GM23338 (cell line): ENCODE measurements around the gene DOCK6. TPM values are rescaled to one million over a fixed set of nuclear protein-coding genes. Genes with fewer than 3 reads are reported as not detected.

Experiments used
- ATAC-seq: fragments of 200-7000 bp; cut with Tn5 transposase; 3 replicates; pipeline ENCODE4 v1.9.1; 2020
- DNase-seq: peaks from one replicate; pipeline ENCODE4 v3.0.0-alpha.2; 2015; ENCODE audit warnings: low spot score
- H2AFZ ChIP-seq: fragments of 200-600 bp; sonication (generic); 2 replicates; pipeline ENCODE4 v1.8.0; 2016; ENCODE audit warnings: antibody characterized with exemption, mild to moderate bottlenecking, moderate library complexity
- H3F3A ChIP-seq: fragments of 200-600 bp; sonication (generic); replicated peaks from 2 replicates; pipeline ENCODE4 v1.8.0; 2017; ENCODE audit warnings: antibody characterized with exemption, mixed run types, low read depth
- H3K27ac ChIP-seq: fragments of 200-600 bp; sonication (generic); 2 replicates; pipeline ENCODE4 v1.6.1; 2016; ENCODE audit warnings: low read depth
- H3K27me3 ChIP-seq: fragments of 200-600 bp; sonication (generic); 2 replicates; pipeline ENCODE4 v1.8.0; 2016; ENCODE audit warnings: mild to moderate bottlenecking, mixed run types, moderate library complexity; ENCODE audit not compliant: insufficient read depth
- H3K36me3 ChIP-seq: fragments of 200-600 bp; sonication (generic); 2 replicates; pipeline ENCODE4 v1.8.0; 2016; ENCODE audit warnings: mild to moderate bottlenecking; ENCODE audit not compliant: insufficient read depth
- H3K4me1 ChIP-seq: fragments of 200-600 bp; sonication (generic); 2 replicates; pipeline ENCODE4 v1.8.0; 2016; ENCODE audit warnings: mild to moderate bottlenecking, moderate library complexity; ENCODE audit not compliant: insufficient read depth
- H3K4me2 ChIP-seq: fragments of 200-600 bp; sonication (generic); 2 replicates; pipeline ENCODE4 v1.7.1; 2017; ENCODE audit warnings: mixed run types
- H3K4me3 ChIP-seq: fragments of 200-600 bp; sonication (generic); 2 replicates; pipeline ENCODE4 v1.6.1; 2016; ENCODE audit warnings: mixed run types
- H3K79me2 ChIP-seq: fragments of 200-600 bp; sonication (generic); replicated peaks from 2 replicates; pipeline ENCODE4 v1.8.0; 2017; ENCODE audit warnings: mild to moderate bottlenecking; ENCODE audit not compliant: insufficient read depth
- H3K9me2 ChIP-seq: fragments of 200-600 bp; sonication (generic); 2 replicates; pipeline ENCODE4 v1.8.0; 2017; ENCODE audit not compliant: insufficient read depth
- H4K20me1 ChIP-seq: fragments of 200-600 bp; sonication (generic); replicated peaks from 2 replicates; pipeline ENCODE4 v1.8.0; 2017; ENCODE audit warnings: mild to moderate bottlenecking; ENCODE audit not compliant: insufficient read depth
- H3K27ac Mint-ChIP-seq: 2 replicates; pipeline ENCODE4 v1.8.0; 2020; ENCODE audit warnings: inconsistent platforms, mild to moderate bottlenecking, moderate library complexity, mixed read lengths
- H3K27me3 Mint-ChIP-seq: 3 replicates; pipeline ENCODE4 v1.8.0; 2022; ENCODE audit warnings: low read depth, mild to moderate bottlenecking, moderate library complexity, mixed read lengths, inconsistent platforms; ENCODE audit not compliant: insufficient read depth, poor library complexity
- H3K36me3 Mint-ChIP-seq: 3 replicates; pipeline ENCODE4 v1.8.0; 2021; ENCODE audit warnings: low read depth, mild to moderate bottlenecking, inconsistent platforms, moderate library complexity, mixed read lengths
- H3K4me1 Mint-ChIP-seq: 3 replicates; pipeline ENCODE4 v1.8.0; 2020; ENCODE audit warnings: mild to moderate bottlenecking, inconsistent platforms, mixed read lengths
- H3K4me3 Mint-ChIP-seq: 3 replicates; pipeline ENCODE4 v1.8.0; 2021; ENCODE audit warnings: moderate library complexity, mild to moderate bottlenecking, inconsistent platforms, mixed read lengths
- H3K9me3 Mint-ChIP-seq: 3 replicates; pipeline ENCODE4 v1.8.0; 2020; ENCODE audit warnings: moderate library complexity, mild to moderate bottlenecking, inconsistent platforms, mixed read lengths
- CREB1 ChIP-seq: fragments of 250-450 bp; sonication (Bioruptor Pico); IDR thresholded peaks from 2 replicates; pipeline ENCODE4 v1.5.0; 2020; ENCODE audit warnings: low read depth, mild to moderate bottlenecking, moderate library complexity
- CTCF ChIP-seq, 2 experiments: fragments of 200-600 bp in 1 of 2; sonication (generic) in 1 of 2; conservative IDR thresholded peaks; 2 replicates each; pipeline versions ENCODE4 v1.5.1 to v1.6.1; 2016 to 2017; ENCODE audit warnings: antibody characterized with exemption in 2 of 2, low read depth in 2 of 2, mild to moderate bottlenecking in 2 of 2, moderate library complexity in 1 of 2
- EZH2phosphoT487 ChIP-seq: fragments of 200-600 bp; sonication (generic); IDR thresholded peaks from one replicate; pipeline ENCODE4 v1.8.1; 2018; ENCODE audit warnings: antibody characterized with exemption; ENCODE audit not compliant: unreplicated experiment
- NANOG ChIP-seq: IDR thresholded peaks from 2 replicates; pipeline ENCODE4 v1.6.1; 2016; ENCODE audit warnings: antibody characterized with exemption, borderline replicate concordance
- ZNF114 ChIP-seq: fragments of 250-450 bp; sonication (Bioruptor Pico); IDR thresholded peaks from 2 replicates; pipeline ENCODE4 v1.5.0; 2020; ENCODE audit warnings: mild to moderate bottlenecking, moderate library complexity
- ZNF331 ChIP-seq: fragments of 250-450 bp; sonication (Bioruptor Pico); IDR thresholded peaks from 2 replicates; pipeline ENCODE4 v1.5.0; 2020; ENCODE audit warnings: low read depth, mild to moderate bottlenecking, moderate library complexity
- polyA plus RNA-seq: library from polyadenylated mRNA; unstranded; fragments of >200 nt; fragmentation: Nextera tagmentation; extraction: Ambion mirVana; gene quantifications from 2 replicates; pipeline ENCODE4 v1.2.1, GENCODE V29; 2016
- total RNA-seq: library from RNA; depleted of rRNA; stranded (reverse); fragments of >200 nt; shearing (Covaris generic); gene quantifications from 2 replicates; pipeline ENCODE4 v1.2.3, GENCODE V29; 2014
- TF ChIP-seq, protein P1 (sequence below): fragments of 250-450 bp; sonication (Bioruptor Pico); IDR thresholded peaks from 2 replicates; pipeline ENCODE4 v1.5.0; 2020; ENCODE audit warnings: mild to moderate bottlenecking, moderate library complexity
- TF ChIP-seq, protein P2 (sequence below): IDR thresholded peaks from one replicate; pipeline ENCODE4 v1.6.1; 2018; ENCODE audit warnings: antibody characterized with exemption; ENCODE audit not compliant: unreplicated experiment
- TF ChIP-seq, protein P3 (sequence below): IDR thresholded peaks from 2 replicates; pipeline ENCODE4 v1.6.1; 2016; ENCODE audit warnings: antibody characterized with exemption

DOCK6 gene
- total and polyA plus RNA-seq, 2 experiments from 2014 or later: 34.6 to 49.0 TPM

DNA sequence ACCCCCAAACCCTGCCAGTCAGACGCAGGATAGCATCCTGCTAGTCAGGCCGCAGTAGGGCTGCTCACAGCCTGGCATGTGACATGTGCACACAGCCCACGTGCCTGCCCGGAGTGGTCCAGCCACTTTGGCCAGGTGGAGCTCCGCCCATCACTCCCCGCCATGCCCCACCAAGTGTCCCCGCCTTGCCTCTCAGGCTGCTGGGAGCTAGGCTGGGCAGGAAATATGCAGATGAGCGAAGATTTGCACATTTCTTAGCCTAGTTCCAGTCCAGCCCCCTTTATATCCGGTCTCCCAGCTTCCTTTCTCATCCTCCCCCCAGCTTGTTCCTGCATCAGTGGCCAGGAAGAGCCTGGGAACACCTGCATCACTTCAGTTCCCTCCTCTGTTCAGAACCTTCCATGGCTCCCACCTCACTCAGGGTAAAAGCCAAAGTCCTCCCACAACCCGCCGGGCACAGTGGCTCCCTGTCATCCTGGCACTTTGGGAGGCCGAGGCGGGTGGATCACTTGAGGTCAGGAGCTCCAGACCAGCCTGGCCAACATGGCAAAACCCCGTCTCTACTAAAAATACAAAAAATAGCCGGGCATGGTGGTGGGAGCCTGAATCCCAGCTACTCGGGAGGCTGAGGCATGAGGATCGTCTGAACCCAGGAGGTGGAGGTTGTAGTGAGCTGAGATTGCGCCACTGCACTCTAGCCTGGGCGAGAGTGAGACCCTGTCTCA is 2.3 kb upstream of the DOCK6 start (continued):
- TF ChIP-seq, protein P1, sequence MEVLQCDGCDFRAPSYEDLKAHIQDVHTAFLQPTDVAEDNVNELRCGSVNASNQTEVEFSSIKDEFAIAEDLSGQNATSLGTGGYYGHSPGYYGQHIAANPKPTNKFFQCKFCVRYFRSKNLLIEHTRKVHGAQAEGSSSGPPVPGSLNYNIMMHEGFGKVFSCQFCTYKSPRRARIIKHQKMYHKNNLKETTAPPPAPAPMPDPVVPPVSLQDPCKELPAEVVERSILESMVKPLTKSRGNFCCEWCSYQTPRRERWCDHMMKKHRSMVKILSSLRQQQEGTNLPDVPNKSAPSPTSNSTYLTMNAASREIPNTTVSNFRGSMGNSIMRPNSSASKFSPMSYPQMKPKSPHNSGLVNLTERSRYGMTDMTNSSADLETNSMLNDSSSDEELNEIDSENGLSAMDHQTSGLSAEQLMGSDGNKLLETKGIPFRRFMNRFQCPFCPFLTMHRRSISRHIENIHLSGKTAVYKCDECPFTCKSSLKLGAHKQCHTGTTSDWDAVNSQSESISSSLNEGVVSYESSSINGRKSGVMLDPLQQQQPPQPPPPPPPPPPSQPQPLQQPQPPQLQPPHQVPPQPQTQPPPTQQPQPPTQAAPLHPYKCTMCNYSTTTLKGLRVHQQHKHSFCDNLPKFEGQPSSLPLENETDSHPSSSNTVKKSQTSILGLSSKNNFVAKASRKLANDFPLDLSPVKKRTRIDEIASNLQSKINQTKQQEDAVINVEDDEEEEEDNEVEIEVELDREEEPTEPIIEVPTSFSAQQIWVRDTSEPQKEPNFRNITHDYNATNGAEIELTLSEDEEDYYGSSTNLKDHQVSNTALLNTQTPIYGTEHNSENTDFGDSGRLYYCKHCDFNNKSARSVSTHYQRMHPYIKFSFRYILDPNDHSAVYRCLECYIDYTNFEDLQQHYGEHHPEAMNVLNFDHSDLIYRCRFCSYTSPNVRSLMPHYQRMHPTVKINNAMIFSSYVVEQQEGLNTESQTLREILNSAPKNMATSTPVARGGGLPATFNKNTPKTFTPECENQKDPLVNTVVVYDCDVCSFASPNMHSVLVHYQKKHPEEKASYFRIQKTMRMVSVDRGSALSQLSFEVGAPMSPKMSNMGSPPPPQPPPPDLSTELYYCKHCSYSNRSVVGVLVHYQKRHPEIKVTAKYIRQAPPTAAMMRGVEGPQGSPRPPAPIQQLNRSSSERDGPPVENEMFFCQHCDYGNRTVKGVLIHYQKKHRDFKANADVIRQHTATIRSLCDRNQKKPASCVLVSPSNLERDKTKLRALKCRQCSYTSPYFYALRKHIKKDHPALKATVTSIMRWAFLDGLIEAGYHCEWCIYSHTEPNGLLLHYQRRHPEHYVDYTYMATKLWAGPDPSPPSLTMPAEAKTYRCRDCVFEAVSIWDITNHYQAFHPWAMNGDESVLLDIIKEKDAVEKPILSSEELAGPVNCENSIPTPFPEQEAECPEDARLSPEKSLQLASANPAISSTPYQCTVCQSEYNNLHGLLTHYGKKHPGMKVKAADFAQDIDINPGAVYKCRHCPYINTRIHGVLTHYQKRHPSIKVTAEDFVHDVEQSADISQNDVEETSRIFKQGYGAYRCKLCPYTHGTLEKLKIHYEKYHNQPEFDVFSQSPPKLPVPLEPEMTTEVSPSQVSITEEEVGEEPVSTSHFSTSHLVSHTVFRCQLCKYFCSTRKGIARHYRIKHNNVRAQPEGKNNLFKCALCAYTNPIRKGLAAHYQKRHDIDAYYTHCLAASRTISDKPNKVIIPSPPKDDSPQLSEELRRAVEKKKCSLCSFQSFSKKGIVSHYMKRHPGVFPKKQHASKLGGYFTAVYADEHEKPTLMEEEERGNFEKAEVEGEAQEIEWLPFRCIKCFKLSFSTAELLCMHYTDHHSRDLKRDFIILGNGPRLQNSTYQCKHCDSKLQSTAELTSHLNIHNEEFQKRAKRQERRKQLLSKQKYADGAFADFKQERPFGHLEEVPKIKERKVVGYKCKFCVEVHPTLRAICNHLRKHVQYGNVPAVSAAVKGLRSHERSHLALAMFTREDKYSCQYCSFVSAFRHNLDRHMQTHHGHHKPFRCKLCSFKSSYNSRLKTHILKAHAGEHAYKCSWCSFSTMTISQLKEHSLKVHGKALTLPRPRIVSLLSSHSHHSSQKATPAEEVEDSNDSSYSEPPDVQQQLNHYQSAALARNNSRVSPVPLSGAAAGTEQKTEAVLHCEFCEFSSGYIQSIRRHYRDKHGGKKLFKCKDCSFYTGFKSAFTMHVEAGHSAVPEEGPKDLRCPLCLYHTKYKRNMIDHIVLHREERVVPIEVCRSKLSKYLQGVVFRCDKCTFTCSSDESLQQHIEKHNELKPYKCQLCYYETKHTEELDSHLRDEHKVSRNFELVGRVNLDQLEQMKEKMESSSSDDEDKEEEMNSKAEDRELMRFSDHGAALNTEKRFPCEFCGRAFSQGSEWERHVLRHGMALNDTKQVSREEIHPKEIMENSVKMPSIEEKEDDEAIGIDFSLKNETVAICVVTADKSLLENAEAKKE (CRISPR knock-in tag): no peak
- TF ChIP-seq ZNF331 (CRISPR knock-in tag) (no peak), CREB1 (CRISPR knock-in tag) (no peak)

DNA sequence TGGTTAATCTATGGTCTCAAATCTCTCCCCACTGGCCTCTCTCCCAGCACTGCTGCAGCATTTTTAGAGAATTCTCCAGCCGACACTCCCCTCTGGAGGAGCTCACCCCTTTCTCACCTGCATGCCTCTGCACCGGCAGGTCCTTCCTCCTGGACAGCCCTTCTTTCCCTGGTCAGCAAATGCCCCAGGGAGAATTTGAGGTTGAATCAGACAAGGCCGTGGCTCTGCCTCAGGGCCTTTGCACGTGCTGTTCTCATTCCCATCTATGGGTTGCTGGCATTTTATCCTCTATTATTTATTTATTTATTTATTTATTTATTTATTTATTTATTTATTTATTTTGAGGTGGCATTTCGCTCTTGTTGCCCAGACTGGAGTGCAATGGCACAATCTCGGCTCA is 1.4 kb upstream of the DOCK6 start:
- H3K9me3 Mint-ChIP-seq: no peaks in the 10 kb centered on the region
- no peaks in the 10 kb centered on the region for H3F3A ChIP-seq
- peak overlapping the region; percentile 53 for H3K4me3 Mint-ChIP-seq
- H3K4me3 ChIP-seq: no peak overlapping the region
- no peaks in the 10 kb centered on the region for H3K4me1 ChIP-seq
- no peaks in the 10 kb centered on the region for H3K27me3 ChIP-seq
- H3K4me1 Mint-ChIP-seq: peaks cover 18% of the 10 kb centered on the region
- DNase-seq (no peak), ATAC-seq (no peak)
- no peaks in the 10 kb centered on the region; the same call in 1 of the 2 replicates for H4K20me1 ChIP-seq
- H3K4me2 ChIP-seq: no peak overlapping the region
- no peak overlapping the region for H3K27ac ChIP-seq
- H3K27ac Mint-ChIP-seq: no peak overlapping the region
- no peaks in the 10 kb centered on the region for H3K36me3 ChIP-seq
- peaks cover 3% of the 10 kb centered on the region; the same call in 1 of the 3 replicates for H3K36me3 Mint-ChIP-seq
- H3K9me2 ChIP-seq: no peaks in the 10 kb centered on the region
- H3K79me2 ChIP-seq: peaks cover 13% of the 10 kb centered on the region; the same call in 1 of the 2 replicates
- H3K27me3 Mint-ChIP-seq: peaks cover 19% of the 10 kb centered on the region
- H2AFZ ChIP-seq: no peak overlapping the region
- TF ChIP-seq EZH2phosphoT487 (no peak), CTCF (conservative IDR thresholded peaks at IDR 0.05; ENCODE audit: low read depth in 2 of 2) (no peak), ZNF114 (CRISPR knock-in tag) (no peak), ZNF331 (CRISPR knock-in tag) (no peak), CREB1 (CRISPR knock-in tag) (no peak), NANOG (no peak)
- TF ChIP-seq, protein P2, sequence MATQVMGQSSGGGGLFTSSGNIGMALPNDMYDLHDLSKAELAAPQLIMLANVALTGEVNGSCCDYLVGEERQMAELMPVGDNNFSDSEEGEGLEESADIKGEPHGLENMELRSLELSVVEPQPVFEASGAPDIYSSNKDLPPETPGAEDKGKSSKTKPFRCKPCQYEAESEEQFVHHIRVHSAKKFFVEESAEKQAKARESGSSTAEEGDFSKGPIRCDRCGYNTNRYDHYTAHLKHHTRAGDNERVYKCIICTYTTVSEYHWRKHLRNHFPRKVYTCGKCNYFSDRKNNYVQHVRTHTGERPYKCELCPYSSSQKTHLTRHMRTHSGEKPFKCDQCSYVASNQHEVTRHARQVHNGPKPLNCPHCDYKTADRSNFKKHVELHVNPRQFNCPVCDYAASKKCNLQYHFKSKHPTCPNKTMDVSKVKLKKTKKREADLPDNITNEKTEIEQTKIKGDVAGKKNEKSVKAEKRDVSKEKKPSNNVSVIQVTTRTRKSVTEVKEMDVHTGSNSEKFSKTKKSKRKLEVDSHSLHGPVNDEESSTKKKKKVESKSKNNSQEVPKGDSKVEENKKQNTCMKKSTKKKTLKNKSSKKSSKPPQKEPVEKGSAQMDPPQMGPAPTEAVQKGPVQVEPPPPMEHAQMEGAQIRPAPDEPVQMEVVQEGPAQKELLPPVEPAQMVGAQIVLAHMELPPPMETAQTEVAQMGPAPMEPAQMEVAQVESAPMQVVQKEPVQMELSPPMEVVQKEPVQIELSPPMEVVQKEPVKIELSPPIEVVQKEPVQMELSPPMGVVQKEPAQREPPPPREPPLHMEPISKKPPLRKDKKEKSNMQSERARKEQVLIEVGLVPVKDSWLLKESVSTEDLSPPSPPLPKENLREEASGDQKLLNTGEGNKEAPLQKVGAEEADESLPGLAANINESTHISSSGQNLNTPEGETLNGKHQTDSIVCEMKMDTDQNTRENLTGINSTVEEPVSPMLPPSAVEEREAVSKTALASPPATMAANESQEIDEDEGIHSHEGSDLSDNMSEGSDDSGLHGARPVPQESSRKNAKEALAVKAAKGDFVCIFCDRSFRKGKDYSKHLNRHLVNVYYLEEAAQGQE: no peak
- TF ChIP-seq, protein P3, sequence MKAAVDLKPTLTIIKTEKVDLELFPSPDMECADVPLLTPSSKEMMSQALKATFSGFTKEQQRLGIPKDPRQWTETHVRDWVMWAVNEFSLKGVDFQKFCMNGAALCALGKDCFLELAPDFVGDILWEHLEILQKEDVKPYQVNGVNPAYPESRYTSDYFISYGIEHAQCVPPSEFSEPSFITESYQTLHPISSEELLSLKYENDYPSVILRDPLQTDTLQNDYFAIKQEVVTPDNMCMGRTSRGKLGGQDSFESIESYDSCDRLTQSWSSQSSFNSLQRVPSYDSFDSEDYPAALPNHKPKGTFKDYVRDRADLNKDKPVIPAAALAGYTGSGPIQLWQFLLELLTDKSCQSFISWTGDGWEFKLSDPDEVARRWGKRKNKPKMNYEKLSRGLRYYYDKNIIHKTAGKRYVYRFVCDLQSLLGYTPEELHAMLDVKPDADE: no peak
